ENCODE measurements around the gene DOK6.
A peak's percentile ranks its signal among the peaks of the same experiment; 100 is the strongest.

Gene DOK6

DNA sequence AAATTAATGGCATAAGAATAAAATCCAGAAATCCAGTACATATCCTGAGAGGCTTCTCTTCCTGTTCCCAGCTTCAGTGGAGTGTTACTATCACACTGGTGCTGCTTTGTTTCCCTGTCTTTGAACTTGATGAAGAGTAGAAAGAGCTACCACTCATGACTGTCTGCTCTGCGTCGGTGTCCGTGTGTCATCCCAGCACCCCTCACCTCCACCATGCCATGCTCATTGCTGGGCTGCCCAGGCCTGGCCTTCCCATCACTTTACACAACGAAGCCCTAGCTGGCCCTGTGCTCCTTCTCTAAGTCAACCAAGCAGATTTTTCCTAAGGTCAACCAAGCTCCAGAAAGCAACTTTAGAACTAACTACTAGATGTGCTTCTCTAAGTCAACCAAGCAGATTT, 215.4 kb downstream of the DOK6 start:
- in situ Hi-C loops (cut with HindIII; ENCODE audit: low sequenced_read_pairs), result no loop called here
- no peak for TF ChIP-seq CTCF (IDR thresholded peaks at IDR 0.05; ENCODE audit: low read depth, low read length, missing control alignments)
- no peak for DNase-seq (ENCODE audit: low read depth)

GRCh38 chr18:69617408-69617807, 216.7 kb downstream of the DOK6 start:
- no peak overlapping the region for H3K4me3 ChIP-seq (ENCODE audit: low read depth, low read length)
- no peak for DNase-seq (ENCODE audit: low read depth)
- in situ Hi-C loops (cut with HindIII; ENCODE audit: low sequenced_read_pairs), result no loop called here
- no peak for TF ChIP-seq CTCF (IDR thresholded peaks at IDR 0.05; ENCODE audit: low read depth, low read length, missing control alignments)

More for the DNA sequence above, 215.4 kb downstream of the DOK6 start:
- H3K4me3 ChIP-seq (ENCODE audit: low read depth, low read length), result no peak overlapping the region

DNA sequence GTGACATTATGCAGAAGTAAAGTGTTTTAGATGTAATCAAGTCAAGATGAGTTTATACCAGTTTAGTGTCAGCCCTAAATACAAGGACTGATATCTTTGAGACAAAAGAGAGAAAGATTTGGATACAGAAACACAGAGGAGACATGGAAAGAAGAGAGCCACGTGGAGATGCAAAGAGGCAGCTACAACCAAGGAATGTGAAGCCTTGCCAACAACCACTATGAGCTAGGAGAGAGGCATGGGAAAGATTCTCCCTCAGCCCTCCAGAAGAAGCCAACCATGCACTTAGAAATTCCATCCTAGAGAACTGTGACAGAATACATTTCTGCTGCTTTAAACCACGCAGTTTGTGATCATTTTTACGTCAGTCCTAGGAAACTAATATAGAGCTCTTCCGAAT, 217.2 kb downstream of the DOK6 start:
- DNase-seq (ENCODE audit: low read depth), result peak; percentile 61
- H3K4me3 ChIP-seq (ENCODE audit: low read depth, low read length), result no peak overlapping the region
- in situ Hi-C loops (cut with HindIII; ENCODE audit: low sequenced_read_pairs), result no loop called here
- no peak for TF ChIP-seq CTCF (IDR thresholded peaks at IDR 0.05; ENCODE audit: low read depth, low read length, missing control alignments)

DNA sequence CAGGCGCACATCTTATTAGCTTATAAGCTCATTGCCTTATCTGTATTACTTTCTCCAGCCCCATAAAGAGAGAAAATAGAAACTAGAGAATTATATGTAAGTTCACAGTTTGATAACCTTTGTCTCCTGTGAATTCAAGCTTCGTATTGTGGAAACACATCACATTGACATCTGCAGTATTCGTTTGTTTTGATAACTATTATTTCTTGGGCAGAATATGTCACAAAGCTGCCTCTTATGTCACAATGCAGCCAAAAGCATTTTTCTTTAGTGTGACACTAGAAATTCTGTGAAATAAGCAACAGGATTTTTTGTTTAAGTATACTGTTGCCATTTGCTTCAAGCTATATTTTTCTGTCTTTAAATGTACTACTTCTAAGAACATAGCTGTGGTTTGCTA, 221.5 kb downstream of the DOK6 start:
- no peak overlapping the region for H3K4me3 ChIP-seq (ENCODE audit: low read depth, low read length)
- in situ Hi-C loops (cut with HindIII; ENCODE audit: low sequenced_read_pairs), result no loop called here
- no peak for DNase-seq (ENCODE audit: low read depth)
- no peak for TF ChIP-seq CTCF (IDR thresholded peaks at IDR 0.05; ENCODE audit: low read depth, low read length, missing control alignments)

- TF ChIP-seq CTCF (IDR thresholded peaks at IDR 0.05; ENCODE audit: low read depth, low read length, missing control alignments), result no peak
- H3K4me3 ChIP-seq (ENCODE audit: low read depth, low read length), result no peak overlapping the region
- DNase-seq (ENCODE audit: low read depth), result no peak
- in situ Hi-C loops (cut with HindIII; ENCODE audit: low sequenced_read_pairs), result no loop called here
Measured at GRCh38 chr18:69622961-69623360, 222.3 kb downstream of the DOK6 start.

DNA sequence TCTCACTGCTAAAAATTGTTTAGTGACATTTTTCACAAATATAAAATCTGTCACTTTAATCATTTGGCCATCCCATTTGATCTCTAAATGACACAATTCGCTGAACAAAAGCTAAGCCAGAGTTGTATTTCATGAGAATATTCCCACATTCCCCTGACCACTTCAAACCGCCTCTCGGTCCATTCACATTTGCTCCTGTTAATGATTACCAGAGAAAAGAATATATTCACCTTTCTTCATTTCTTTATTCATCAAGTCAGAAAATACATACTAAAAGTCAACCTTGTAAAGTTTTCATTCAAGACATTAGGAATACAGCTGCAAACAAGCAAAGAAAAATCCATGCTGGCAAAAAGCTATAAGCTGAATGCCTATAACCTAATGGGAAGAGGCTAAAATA, 225.5 kb downstream of the DOK6 start:
- DNase-seq (ENCODE audit: low read depth), result no peak
- no peak overlapping the region for H3K4me3 ChIP-seq (ENCODE audit: low read depth, low read length)
- TF ChIP-seq CTCF (IDR thresholded peaks at IDR 0.05; ENCODE audit: low read depth, low read length, missing control alignments), result no peak
- in situ Hi-C loops (cut with HindIII; ENCODE audit: low sequenced_read_pairs), result no loop called here
